Fibroblast of villous mesenchyme (primary cell): ENCODE results near the gene TPD52L2. TPM values are rescaled to one million over a fixed set of nuclear protein-coding genes. Genes with fewer than 3 reads are reported as not detected.
"Not testable (repeated sequence)": the region's sequence is repeated elsewhere in the genome, so short reads cannot be mapped to it uniquely, and the experiment has no call there.

Experiments
- DNase-seq: peaks from one replicate; pipeline ENCODE4 v3.0.0-alpha.2; 2010; ENCODE audit warnings: low read depth
- H3K4me3 ChIP-seq: 2 replicates; pipeline ENCODE4 v1.5.1; 2011; ENCODE audit warnings: low read depth, mild to moderate bottlenecking, low read length
- CTCF ChIP-seq: IDR thresholded peaks from 2 replicates; pipeline ENCODE4 v1.5.1; 2012; ENCODE audit warnings: low read depth, mild to moderate bottlenecking, low read length; ENCODE audit not compliant: insufficient read depth
- total RNA-seq: library from RNA; depleted of rRNA; stranded (reverse); fragments of >200 nt; gene quantifications from 2 replicates; pipeline ENCODE4 v1.2.3, GENCODE V29; 2012

The TPD52L2 gene
- total RNA-seq, 1 donor, result 115 TPM

DNA sequence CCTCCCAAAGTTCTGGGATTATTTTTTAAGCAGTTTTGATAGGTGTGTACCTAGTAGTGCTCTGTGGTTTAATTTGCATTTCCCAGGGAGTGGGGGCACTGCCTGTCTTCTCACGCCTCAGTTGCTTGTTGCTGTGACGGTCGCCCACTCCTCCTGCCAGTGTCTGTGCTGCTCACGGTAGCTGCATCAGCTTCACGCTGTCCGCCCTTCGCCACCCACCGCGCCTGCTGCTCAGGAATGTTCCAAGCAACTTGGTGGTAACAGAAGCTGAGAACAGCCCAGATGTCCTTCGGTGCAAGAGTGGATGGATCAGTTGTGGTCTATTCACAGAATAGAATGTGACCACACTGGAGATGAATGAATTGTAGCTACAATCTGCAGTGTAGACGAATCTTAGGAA, 52.7 kb downstream of the TPD52L2 start:
- H3K4me3 ChIP-seq, result no peak overlapping the region
- TF ChIP-seq CTCF, result no peak
- DNase-seq, result no peak

- no peak for TF ChIP-seq CTCF
- no peak overlapping the region for H3K4me3 ChIP-seq
- no peak for DNase-seq
Measured at GRCh38 chr20:63919130-63919529, 54.1 kb downstream of the TPD52L2 start.

- no peak for TF ChIP-seq CTCF
- no peak for DNase-seq
- H3K4me3 ChIP-seq, result no peak overlapping the region
Measured at GRCh38 chr20:63920226-63920625, 55.2 kb downstream of the TPD52L2 start.

GRCh38 chr20:63923651-63924050, 58.6 kb downstream of the TPD52L2 start:
- TF ChIP-seq CTCF, result no peak
- no peak for DNase-seq
- H3K4me3 ChIP-seq, result no peak overlapping the region

DNA sequence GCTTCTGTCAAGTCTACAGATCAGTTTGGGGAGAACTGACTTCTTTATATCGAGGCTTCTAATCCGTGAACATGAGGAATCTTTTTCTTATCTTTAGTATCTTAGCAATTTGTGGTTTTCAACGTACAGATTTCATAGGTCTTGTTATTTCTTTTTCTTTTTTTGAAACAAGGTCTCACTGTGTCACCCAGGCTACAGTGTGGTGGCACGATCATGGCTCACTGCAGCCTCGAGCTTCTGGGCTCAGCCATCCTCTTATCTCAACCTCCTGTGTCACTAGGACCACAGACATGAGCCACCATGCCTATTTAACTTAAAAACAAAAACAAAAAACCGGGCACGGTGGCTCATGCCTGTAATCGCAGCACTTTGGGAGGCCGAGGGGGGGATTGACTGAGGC, 59.2 kb downstream of the TPD52L2 start:
- DNase-seq, result no peak
- no peak overlapping the region for H3K4me3 ChIP-seq
- no peak for TF ChIP-seq CTCF

GRCh38 chr20:63926298-63926697, 61.2 kb downstream of the TPD52L2 start:
- DNase-seq, result no peak
- TF ChIP-seq CTCF, result no peak
- no peak overlapping the region for H3K4me3 ChIP-seq

- no peak for DNase-seq
- no peak overlapping the region for H3K4me3 ChIP-seq
- TF ChIP-seq CTCF, result no peak
Measured at GRCh38 chr20:63929071-63929470, 64.0 kb downstream of the TPD52L2 start.

DNA sequence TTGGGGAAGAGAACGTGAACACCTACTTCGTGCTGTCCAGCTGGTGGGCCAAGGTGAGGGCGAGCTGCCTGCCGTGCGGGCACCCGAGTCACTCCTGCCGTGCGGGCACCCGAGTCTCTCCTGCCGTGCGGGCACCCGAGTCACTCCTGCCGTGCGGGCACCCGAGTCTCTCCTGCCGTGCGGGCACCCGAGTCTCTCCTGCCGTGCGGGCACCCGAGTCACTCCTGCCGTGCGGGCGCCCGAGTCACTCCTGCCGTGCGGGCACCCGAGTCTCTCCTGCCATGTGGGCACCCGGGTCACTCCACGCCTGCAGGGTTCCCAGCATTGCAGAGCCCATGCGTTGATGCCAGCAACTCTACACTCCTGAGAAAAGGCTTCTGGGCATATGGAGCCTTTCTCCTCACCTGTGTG, 64.4 kb downstream of the TPD52L2 start:
- DNase-seq, H3K4me3 ChIP-seq: not testable (repeated sequence)
